HUES6 (cell line): ENCODE results near the gene STXBP6.

Experiments used
- H3K27ac ChIP-seq: 2 replicates; pipeline ENCODE4 v1.7.0; 2013; ENCODE audit warnings: low read depth, mild to moderate bottlenecking, low read length, inconsistent platforms
- H3K27me3 ChIP-seq: 2 replicates; pipeline ENCODE4 v1.6.1; 2013; ENCODE audit warnings: low read length; ENCODE audit not compliant: control insufficient read depth, insufficient read depth
- H3K36me3 ChIP-seq: 2 replicates; pipeline ENCODE4 v1.6.1; 2013; ENCODE audit warnings: low read length; ENCODE audit not compliant: control insufficient read depth, insufficient read depth
- H3K4me1 ChIP-seq: 2 replicates; pipeline ENCODE4 v1.6.1; 2013; ENCODE audit warnings: low read length; ENCODE audit not compliant: control insufficient read depth, insufficient read depth
- H3K4me3 ChIP-seq: 2 replicates; pipeline ENCODE4 v1.5.1; 2013; ENCODE audit warnings: low read depth, low read length
- H3K9ac ChIP-seq: one replicate; pipeline ENCODE4 v1.6.1; 2013; ENCODE audit warnings: mild to moderate bottlenecking, low read length
- H3K9me3 ChIP-seq: 2 replicates; pipeline ENCODE4 v1.6.1; 2013; ENCODE audit warnings: low read depth, low read length; ENCODE audit not compliant: control insufficient read depth, insufficient read depth

STXBP6 gene

DNA sequence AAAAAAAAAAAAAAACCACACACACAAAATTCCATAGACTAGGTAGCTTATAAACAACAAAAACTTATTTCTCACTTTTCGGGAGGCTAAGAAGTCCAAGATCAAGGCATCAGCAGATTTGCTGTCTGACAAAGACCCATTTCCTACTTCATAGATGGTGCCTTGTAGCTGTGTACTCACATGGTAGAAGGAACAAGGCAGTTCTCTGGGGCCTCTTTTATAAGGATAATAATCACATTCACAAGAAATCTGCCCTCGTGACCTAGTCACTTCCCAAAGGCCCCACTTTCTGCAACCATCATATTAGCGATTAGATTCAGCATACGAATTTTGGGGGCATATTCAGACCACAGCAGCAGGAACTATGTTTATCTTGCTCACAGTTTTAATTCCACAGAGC lies 54.9 kb downstream of the STXBP6 start:
- Histone ChIP-seq H3K4me3 (no peak overlapping the region), H3K4me1 (no peaks in the 10 kb centered on the region), H3K9ac (no peak overlapping the region), H3K27ac (no peak overlapping the region), H3K36me3 (no peaks in the 10 kb centered on the region), H3K27me3 (no peaks in the 10 kb centered on the region), H3K9me3 (no peaks in the 10 kb centered on the region)

DNA sequence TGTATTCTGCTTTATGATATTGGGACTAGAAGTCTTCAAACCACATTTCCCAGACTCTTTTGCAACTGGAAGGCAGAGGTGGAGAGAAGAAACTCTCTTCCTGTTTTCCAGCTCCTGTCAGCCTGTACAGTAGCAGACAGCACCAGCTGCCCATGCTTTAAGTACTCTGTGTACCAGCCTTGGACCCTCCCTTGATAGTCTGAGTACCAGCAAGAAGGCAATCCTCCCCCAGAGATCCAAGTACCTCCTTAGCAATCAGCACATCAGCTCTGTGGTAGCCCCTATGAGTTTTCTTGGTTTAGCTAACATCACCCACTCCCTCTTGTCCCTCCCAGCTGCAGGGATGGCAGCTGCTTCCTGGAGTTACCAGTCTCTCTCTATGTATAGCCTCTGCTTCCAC lies 56.3 kb downstream of the STXBP6 start:
- H3K9ac ChIP-seq = no peak overlapping the region

DNA sequence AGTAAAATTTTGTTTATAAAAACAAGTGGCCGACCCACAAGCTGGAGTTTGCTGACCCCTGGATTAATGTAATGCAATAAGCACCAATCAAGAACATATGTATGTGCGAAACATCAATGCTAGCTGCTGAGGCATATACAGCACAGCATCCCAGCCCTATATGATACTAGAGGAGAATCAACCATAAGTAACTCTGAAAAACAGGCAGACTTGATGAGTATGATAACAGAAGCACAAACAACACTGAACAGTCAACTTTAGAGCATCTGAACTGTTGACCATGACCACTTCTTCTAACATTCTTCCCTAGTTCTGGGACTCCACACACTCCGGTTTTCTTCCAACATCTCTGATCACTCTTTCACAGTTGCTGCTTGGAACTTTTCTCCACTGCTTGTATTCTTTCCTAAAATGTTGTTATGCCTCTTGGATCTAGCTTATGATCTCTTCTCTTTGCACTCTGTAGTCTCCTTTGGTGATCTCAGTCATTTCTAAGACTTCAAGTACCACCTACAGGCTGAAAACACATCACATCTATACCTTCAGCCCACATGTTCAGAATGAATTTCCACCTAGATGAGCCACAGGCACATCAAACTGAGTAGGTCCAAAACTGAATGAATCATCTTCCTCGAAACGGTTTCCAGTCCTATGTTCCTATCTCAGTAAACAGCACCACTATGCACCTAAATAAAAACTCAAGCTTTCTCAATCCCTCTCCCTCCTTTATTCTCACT lies 57.2 kb downstream of the STXBP6 start:
- H3K9ac ChIP-seq = no peak overlapping the region
- H3K4me1 ChIP-seq = no peaks in the 10 kb centered on the region
- no peaks in the 10 kb centered on the region for H3K27me3 ChIP-seq
- no peak overlapping the region for H3K27ac ChIP-seq
- no peaks in the 10 kb centered on the region for H3K36me3 ChIP-seq
- no peak overlapping the region for H3K4me3 ChIP-seq
- H3K9me3 ChIP-seq = no peaks in the 10 kb centered on the region

More for the DNA sequence above, 56.3 kb downstream of the STXBP6 start:
- Histone ChIP-seq H3K9me3 (no peaks in the 10 kb centered on the region), H3K27ac (no peak overlapping the region), H3K4me1 (no peaks in the 10 kb centered on the region), H3K4me3 (no peak overlapping the region), H3K27me3 (no peaks in the 10 kb centered on the region), H3K36me3 (no peaks in the 10 kb centered on the region)

DNA sequence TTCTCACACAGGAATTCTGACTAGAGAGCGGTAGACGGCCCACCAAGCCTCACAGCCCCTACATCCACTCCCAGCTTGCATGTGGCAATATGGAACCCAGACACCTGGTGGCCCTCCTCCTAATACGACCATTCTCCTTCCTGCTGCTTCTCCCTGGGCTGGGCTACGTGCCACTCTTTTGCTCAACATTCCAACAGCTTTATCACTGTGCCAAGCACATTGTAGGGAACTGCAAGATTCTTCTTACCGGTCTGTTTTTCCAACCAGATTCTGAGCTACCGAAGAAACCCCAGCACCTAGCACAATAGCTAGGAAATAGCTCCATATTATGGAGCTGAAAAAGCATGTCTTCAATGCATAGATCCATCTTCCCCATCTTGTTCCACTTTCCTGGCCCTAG lies 58.1 kb downstream of the STXBP6 start:
- H3K4me3 ChIP-seq = no peak overlapping the region
- no peaks in the 10 kb centered on the region for H3K36me3 ChIP-seq
- no peaks in the 10 kb centered on the region for H3K4me1 ChIP-seq
- no peak overlapping the region for H3K9ac ChIP-seq
- no peaks in the 10 kb centered on the region for H3K27me3 ChIP-seq
- no peaks in the 10 kb centered on the region for H3K9me3 ChIP-seq
- H3K27ac ChIP-seq = no peak overlapping the region

DNA sequence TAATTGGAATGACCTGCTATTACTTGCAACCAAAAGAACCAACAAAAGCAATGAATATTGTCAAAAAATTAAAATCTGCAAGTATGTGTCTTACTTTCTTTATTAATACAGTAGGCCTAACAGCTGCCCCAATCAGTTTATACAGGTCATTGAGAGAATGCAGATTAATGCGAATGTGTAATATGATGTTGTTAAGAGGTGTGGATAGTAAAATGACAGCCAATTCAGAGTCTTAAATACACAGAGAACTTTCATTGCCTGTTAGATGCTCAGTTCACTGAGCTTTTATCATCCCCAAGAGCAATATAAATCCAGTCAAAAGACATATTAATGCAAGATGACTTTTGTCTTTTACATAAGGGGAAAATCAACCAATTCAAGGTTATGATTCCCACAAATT lies 58.7 kb downstream of the STXBP6 start:
- Histone ChIP-seq H3K4me3 (no peak overlapping the region), H3K9me3 (no peaks in the 10 kb centered on the region), H3K36me3 (no peaks in the 10 kb centered on the region), H3K27ac (no peak overlapping the region), H3K9ac (no peak overlapping the region), H3K27me3 (no peaks in the 10 kb centered on the region), H3K4me1 (no peaks in the 10 kb centered on the region)

DNA sequence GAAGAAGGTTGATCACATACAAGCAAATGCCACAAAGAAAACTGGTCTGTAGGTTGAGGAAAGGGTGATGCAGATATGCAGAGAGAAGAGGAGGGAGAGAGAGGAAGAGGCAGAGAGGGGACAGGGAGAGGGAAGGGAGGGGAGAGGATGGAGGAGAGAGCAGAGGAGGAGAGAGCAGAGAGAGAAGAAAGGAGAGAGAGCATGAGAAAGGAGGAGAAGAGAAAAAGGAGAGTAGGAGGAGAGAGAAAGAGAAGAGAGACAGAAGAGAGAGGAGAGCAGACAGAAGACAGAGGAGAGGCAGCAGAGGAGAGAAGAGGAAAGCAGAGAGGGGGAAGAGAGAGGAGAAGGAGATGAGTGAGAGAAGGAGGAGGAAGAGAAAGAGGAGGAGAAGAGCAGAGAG lies 59.2 kb downstream of the STXBP6 start:
- H3K4me1 ChIP-seq = no peaks in the 10 kb centered on the region
- H3K9ac ChIP-seq = no peak overlapping the region
- no peak overlapping the region for H3K27ac ChIP-seq
- no peak overlapping the region for H3K4me3 ChIP-seq
- no peaks in the 10 kb centered on the region for H3K9me3 ChIP-seq
- no peaks in the 10 kb centered on the region for H3K36me3 ChIP-seq
- H3K27me3 ChIP-seq = no peaks in the 10 kb centered on the region

DNA sequence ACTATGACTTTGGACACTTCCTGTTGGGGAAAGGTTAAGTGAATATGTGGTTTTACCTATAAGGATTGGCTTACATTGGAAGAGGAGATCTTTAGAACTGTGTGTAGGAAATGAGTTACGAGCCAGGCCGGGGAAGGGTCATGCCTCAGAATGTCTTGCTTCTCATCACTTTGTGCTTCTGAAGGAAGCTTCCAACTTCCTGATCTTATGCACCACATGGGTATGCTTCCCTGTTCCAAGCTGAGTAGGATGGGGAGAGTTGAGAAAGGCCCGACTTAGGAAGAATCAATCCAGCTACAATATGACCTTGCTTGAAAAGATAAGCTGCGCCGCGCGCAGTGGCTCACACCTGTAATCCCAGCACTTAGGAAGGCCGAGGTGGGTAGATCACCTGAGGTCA lies 59.9 kb downstream of the STXBP6 start:
- H3K4me1 ChIP-seq = no peaks in the 10 kb centered on the region
- H3K9me3 ChIP-seq = no peaks in the 10 kb centered on the region
- H3K27ac ChIP-seq = no peak overlapping the region
- H3K27me3 ChIP-seq = no peaks in the 10 kb centered on the region
- H3K36me3 ChIP-seq = no peaks in the 10 kb centered on the region
- H3K4me3 ChIP-seq = no peak overlapping the region
- no peak overlapping the region for H3K9ac ChIP-seq

DNA sequence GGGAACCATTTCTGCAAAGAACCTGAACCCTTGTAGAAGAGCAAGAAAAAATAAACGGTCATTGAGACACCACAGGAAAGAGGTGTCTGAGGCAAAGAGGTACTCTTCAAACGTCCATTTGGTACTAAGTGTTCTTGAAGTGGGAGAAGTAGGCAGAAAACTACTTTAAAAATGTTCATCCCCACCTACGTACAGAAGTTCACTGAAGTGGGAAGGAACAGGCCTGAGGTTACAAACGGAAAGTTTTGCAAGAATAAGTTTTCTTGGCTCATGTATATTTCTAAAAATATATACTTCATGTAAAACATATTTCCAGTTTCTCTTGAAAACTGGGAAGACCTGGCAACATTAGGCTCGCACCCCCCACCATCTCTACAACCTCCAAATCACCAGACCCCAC lies 61.2 kb downstream of the STXBP6 start:
- Histone ChIP-seq H3K4me1 (no peaks in the 10 kb centered on the region), H3K9ac (no peak overlapping the region), H3K4me3 (no peak overlapping the region), H3K27ac (no peak overlapping the region), H3K9me3 (no peaks in the 10 kb centered on the region), H3K27me3 (no peaks in the 10 kb centered on the region), H3K36me3 (no peaks in the 10 kb centered on the region)

DNA sequence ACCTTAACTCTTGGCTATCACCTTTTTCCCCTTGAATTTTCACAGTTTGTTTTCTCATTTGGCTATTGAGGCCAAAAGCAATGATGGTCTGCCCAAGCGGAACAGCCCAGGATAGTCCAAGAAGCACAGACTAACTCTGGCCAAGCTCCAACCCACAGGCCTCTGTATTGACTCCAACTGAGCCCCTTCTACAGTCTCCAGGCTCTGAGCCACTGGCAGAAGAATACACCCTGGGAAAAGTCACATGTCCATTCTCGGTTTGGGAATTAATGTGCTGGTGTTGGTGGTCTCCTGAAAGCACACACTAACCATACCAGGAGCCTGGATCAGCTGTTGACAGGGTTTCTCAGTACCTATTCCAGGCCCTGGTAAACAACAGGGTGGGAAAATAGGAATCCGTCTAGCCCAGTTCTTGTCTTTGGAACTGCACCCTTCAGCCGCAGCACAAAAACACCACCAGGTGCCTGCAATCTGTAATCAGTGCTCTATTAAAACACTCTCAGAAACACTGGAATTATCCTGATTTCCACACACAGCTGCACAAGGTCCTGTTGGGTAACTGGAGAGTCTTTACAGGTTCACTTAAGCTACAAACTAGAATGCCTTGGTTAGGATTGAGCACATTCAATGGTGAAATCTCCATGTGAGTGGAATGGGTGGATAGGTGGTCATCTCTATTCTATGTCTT lies 63.6 kb downstream of the STXBP6 start:
- no peak overlapping the region for H3K4me3 ChIP-seq
- H3K27me3 ChIP-seq = no peaks in the 10 kb centered on the region
- H3K36me3 ChIP-seq = no peaks in the 10 kb centered on the region
- H3K9me3 ChIP-seq = no peaks in the 10 kb centered on the region
- no peak overlapping the region for H3K27ac ChIP-seq
- no peaks in the 10 kb centered on the region for H3K4me1 ChIP-seq
- no peak overlapping the region for H3K9ac ChIP-seq

DNA sequence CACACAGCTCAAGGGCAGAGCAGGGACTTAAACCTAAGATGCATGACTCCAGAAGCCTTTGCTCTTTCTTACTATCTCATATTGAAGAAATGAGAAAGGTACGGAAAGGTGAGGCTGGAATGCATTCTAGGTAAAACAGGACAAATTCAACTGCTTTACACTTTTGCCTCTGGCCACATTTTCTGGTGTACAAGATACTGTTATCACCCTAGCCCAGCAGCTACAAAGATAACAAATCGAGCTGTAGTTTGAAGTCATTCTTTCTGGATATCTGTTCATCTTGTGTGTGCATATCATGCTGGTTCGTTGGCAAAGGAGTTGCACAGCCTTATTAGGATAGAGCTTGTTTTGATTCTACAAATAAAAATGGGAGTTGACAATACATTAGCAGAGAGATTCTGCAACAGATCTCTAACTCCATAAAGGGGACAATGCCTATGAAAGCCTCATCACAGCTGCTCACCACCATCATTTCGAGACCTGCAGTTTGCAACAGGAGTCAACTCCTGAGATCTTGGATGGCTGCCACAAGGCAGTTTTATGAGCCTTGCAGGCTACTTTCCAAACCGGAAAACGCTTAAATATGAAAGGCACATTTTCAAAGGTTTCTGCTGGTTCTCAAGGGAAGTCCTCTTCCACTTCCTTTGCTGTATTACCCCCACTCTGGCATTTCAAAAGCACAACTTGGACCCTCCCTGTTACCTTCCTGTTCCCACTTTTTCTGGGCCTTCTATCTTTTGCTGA lies 64.9 kb downstream of the STXBP6 start:
- Histone ChIP-seq H3K4me1 (no peaks in the 10 kb centered on the region), H3K9me3 (no peaks in the 10 kb centered on the region), H3K9ac (no peak overlapping the region), H3K4me3 (no peak overlapping the region), H3K27me3 (no peaks in the 10 kb centered on the region), H3K27ac (no peak overlapping the region), H3K36me3 (no peaks in the 10 kb centered on the region)

DNA sequence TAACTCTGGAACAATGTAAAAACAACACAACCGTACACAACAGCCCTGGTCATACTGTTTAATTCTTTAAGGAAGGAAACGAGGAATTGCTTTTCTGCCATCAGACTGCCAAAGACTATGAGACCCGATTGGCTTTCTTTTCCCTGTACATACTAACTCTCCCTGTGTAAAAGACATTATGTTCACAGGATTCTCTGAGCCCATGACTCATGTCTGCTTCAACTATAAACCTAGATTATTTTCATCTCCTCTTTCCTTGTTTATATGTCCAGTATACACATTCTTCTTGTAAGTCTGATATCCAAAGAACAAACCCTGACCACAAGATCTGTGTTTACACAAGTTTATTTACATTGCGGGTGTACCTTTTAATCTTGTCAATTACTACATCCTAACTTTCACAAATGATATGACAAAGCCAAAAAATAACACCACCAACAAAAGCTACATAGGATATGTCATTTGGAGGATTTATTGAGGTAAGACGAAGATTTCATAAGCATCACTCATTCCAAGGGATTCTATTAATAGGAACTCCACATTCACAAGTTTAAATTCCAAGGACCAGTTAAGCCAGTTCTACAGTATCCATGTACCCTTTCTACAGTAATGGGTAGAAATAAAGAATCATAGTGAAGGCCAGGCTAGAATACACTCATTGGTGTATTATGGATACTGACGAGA lies 67.3 kb downstream of the STXBP6 start:
- Histone ChIP-seq H3K4me1 (no peaks in the 10 kb centered on the region), H3K27ac (no peak overlapping the region), H3K9ac (no peak overlapping the region), H3K36me3 (no peaks in the 10 kb centered on the region), H3K27me3 (no peaks in the 10 kb centered on the region), H3K4me3 (no peak overlapping the region), H3K9me3 (no peaks in the 10 kb centered on the region)
